Panc1 (cell line): ENCODE results near the gene C15orf39. TPM values are rescaled to one million over a fixed set of nuclear protein-coding genes. Genes with fewer than 3 reads are reported as not detected.
A peak's percentile ranks its signal among the peaks of the same experiment; 100 is the strongest.

ENCODE experiments used
- ATAC-seq: fragments of 200-7000 bp; cut with Tn5 transposase; 2 replicates; pipeline ENCODE4 v1.9.1; 2020; ENCODE audit warnings: mild to moderate bottlenecking, moderate library complexity
- BruUV-seq: library from RNA; stranded (reverse); fragments of 400-500 nt; replicated peaks from 2 replicates; lab custom pipeline; 2021; lab: Mats Ljungman, UMichigan
- CTCF ChIA-PET: fragments of 300-600 bp; sonication (Branson Sonifier 250); formaldehyde crosslinking; loops from one replicate; lab custom pipeline; 2022; ENCODE audit warnings: antibody characterized with exemption; lab: Charles Lee
- POLR2A ChIA-PET: fragments of 300-600 bp; sonication (Branson Sonifier 250); formaldehyde crosslinking; loops from one replicate; lab custom pipeline; 2022; ENCODE audit warnings: antibody characterized with exemption; lab: Charles Lee
- DNase-seq: peaks from one replicate; pipeline ENCODE4 v3.0.0-alpha.2; 2010; ENCODE audit warnings: low read depth, low spot score
- H3K27ac ChIP-seq: 2 replicates; pipeline ENCODE4 v1.5.1; 2011; ENCODE audit warnings: mild to moderate bottlenecking, low read length, inconsistent platforms
- H3K27me3 ChIP-seq: fragments of 200-500 bp; sonication (Bioruptor generic); 2 replicates; pipeline ENCODE4 v1.6.0; 2014; ENCODE audit warnings: low read length, inconsistent platforms; ENCODE audit not compliant: control insufficient read depth, insufficient read depth
- H3K36me3 ChIP-seq: fragments of 200-500 bp; sonication (Bioruptor generic); 2 replicates; pipeline ENCODE4 v1.5.1; 2014; ENCODE audit warnings: inconsistent platforms, mild to moderate bottlenecking, low read length, moderate library complexity; ENCODE audit not compliant: control insufficient read depth, insufficient read depth
- H3K4me1 ChIP-seq: 2 replicates; pipeline ENCODE4 v1.5.1; 2011; ENCODE audit warnings: inconsistent platforms, mild to moderate bottlenecking, low read length, moderate library complexity; ENCODE audit not compliant: control insufficient read depth, insufficient read depth
- H3K4me3 ChIP-seq, 2 experiments: 2 replicates each; pipeline ENCODE4 v1.5.1; 2011 to 2012; ENCODE audit warnings: low read depth in 2 of 2, low read length in 2 of 2, mild to moderate bottlenecking in 2 of 2, inconsistent platforms in 1 of 2, moderate library complexity in 1 of 2
- H3K9me3 ChIP-seq: fragments of 200-500 bp; sonication (Bioruptor generic); 2 replicates; pipeline ENCODE4 v1.5.1; 2014; ENCODE audit warnings: low read depth, mild to moderate bottlenecking, inconsistent platforms, low read length, moderate library complexity; ENCODE audit not compliant: control insufficient read depth, insufficient read depth
- POLR2AphosphoS5 ChIP-seq: IDR thresholded peaks from 2 replicates; pipeline ENCODE4 v1.6.1; 2012; ENCODE audit warnings: mild to moderate bottlenecking, low read depth, low read length, moderate library complexity
- REST ChIP-seq, 2 experiments: IDR thresholded peaks; 2 replicates each; pipeline ENCODE4 v1.6.1; 2011 to 2012; ENCODE audit warnings: low read depth in 2 of 2, control low read depth in 1 of 2, low read length in 1 of 2, mild to moderate bottlenecking in 1 of 2, moderate library complexity in 1 of 2; ENCODE audit not compliant: insufficient read depth in 1 of 2
- SIN3A ChIP-seq: IDR thresholded peaks from 2 replicates; pipeline ENCODE4 v1.6.1; 2012; ENCODE audit warnings: low read depth, mild to moderate bottlenecking, low read length, moderate library complexity, borderline replicate concordance; ENCODE audit not compliant: insufficient read depth
- TCF7L2 ChIP-seq: IDR thresholded peaks from 2 replicates; pipeline ENCODE4 v1.6.1; 2011; ENCODE audit warnings: mild to moderate bottlenecking, low read depth, low read length, inconsistent platforms
- in situ Hi-C: cut with HindIII; loops from 2 replicates; pipeline ENCODE4 v1.10.0; 2016; ENCODE audit warnings: low sequenced_read_pairs, low pct_unique_long_range_greater_than_20kb
- intact Hi-C: fragments of 100-400 bp; cut with micrococcal nuclease; formaldehyde crosslinking; loops from one replicate; pipeline ENCODE4 v1.10.0; 2022; ENCODE audit not compliant: unreplicated experiment
- total RNA-seq: library from RNA; stranded (reverse); gene quantifications from one replicate; pipeline ENCODE4 v1.2.1, GENCODE V29; 2021; ENCODE audit not compliant: unreplicated experiment
- TF ChIP-seq, protein P1 (sequence below): fragments of 450-650 bp; IDR thresholded peaks from 2 replicates; pipeline ENCODE4 v1.5.1; 2017; ENCODE audit warnings: mild to moderate bottlenecking

C15orf39 gene
- total RNA-seq, 1 experiment from 2014 or later: 17.6 TPM

DNA sequence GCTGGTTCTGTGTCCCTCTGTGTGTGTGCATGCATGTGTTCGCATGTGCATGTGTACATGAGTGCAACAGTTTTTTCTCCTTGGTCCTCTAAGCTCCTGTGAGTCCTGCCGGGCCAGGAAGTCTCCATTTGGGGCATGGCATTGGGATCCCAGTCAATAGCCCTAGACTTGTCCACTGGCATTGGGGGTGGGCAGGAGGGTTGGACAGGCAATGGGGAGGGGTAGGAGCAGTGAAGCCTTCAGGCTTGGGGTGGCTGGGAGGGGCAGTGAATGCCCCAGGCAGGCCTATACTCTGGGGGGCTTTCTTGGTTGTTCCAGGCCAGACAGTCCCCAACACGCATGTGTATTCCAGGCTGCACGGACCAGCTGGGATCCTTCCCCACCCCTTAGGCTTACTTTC, 15.6 kb upstream of the C15orf39 start:
- ChIA-PET CTCF (no interaction called here), POLR2A (no interaction called here)
- no peak for ATAC-seq
- peaks cover 12% of the 10 kb centered on the region; the same call in 1 of the 2 replicates for H3K4me1 ChIP-seq
- H3K4me3 ChIP-seq: no peak overlapping the region
- in situ Hi-C loops (no loop called here), intact Hi-C loops (no loop called here)
- TF ChIP-seq SIN3A (no peak), TCF7L2 (no peak), POLR2AphosphoS5 (no peak), REST (IDR thresholded peaks at IDR 0.05; ENCODE audit: insufficient read depth in 1 of 2, low read depth in 2 of 2, low read length in 1 of 2) (no peak)
- TF ChIP-seq, protein P1, sequence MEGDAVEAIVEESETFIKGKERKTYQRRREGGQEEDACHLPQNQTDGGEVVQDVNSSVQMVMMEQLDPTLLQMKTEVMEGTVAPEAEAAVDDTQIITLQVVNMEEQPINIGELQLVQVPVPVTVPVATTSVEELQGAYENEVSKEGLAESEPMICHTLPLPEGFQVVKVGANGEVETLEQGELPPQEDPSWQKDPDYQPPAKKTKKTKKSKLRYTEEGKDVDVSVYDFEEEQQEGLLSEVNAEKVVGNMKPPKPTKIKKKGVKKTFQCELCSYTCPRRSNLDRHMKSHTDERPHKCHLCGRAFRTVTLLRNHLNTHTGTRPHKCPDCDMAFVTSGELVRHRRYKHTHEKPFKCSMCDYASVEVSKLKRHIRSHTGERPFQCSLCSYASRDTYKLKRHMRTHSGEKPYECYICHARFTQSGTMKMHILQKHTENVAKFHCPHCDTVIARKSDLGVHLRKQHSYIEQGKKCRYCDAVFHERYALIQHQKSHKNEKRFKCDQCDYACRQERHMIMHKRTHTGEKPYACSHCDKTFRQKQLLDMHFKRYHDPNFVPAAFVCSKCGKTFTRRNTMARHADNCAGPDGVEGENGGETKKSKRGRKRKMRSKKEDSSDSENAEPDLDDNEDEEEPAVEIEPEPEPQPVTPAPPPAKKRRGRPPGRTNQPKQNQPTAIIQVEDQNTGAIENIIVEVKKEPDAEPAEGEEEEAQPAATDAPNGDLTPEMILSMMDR: no peak
- no peaks in the 10 kb centered on the region for H3K9me3 ChIP-seq
- BruUV-seq: no TSS peak
- no peak for DNase-seq
- no peak overlapping the region for H3K27ac ChIP-seq
- H3K27me3 ChIP-seq: no peaks in the 10 kb centered on the region
- no peaks in the 10 kb centered on the region for H3K36me3 ChIP-seq

- H3K27me3 ChIP-seq: no peaks in the 10 kb centered on the region
- TF ChIP-seq TCF7L2 (no peak), REST (IDR thresholded peaks at IDR 0.05; ENCODE audit: insufficient read depth in 1 of 2, low read depth in 2 of 2, low read length in 1 of 2) (no peak), SIN3A (no peak), POLR2AphosphoS5 (no peak)
- TF ChIP-seq, protein P1: no peak
- POLR2A ChIA-PET: no interaction called here
These were observed 13.2 kb upstream of the C15orf39 start for GRCh38 chr15:75188499-75188898.

More at GRCh38 chr15:75188499-75188898, 13.2 kb upstream of the C15orf39 start:
- peak; percentile 25; the same call in 1 of the 2 replicates for ATAC-seq
- BruUV-seq: no TSS peak
- intact Hi-C loops: no loop called here
- H3K4me1 ChIP-seq: no peaks in the 10 kb centered on the region
- no peak overlapping the region for H3K4me3 ChIP-seq
- H3K9me3 ChIP-seq: no peaks in the 10 kb centered on the region
- no peaks in the 10 kb centered on the region for H3K36me3 ChIP-seq
- no peak overlapping the region for H3K27ac ChIP-seq
- DNase-seq: no peak
- CTCF ChIA-PET: no interaction called here
- in situ Hi-C loops: no loop called here
